Endometrial microvascular endothelial cells (primary cell): Measurements from ENCODE around the gene PSORS1C2. TPM values are rescaled to one million over a fixed set of nuclear protein-coding genes. Genes with fewer than 3 reads are reported as not detected.

Source experiments
- in situ Hi-C: cut with HindIII; loops from 2 replicates; pipeline ENCODE4 v1.10.0; 2017; ENCODE audit warnings: low sequenced_read_pairs, low pct_unique_long_range_greater_than_20kb; ENCODE audit errors: inconsistent ontology term
- total RNA-seq: library from RNA; depleted of rRNA; stranded (reverse); fragments of >200 nt; gene quantifications from one replicate; pipeline ENCODE4 v1.2.3, GENCODE V29; 2015; ENCODE audit errors: inconsistent ontology term

Gene PSORS1C2
- total RNA-seq, 1 donor from 2014 or later: not detected

DNA sequence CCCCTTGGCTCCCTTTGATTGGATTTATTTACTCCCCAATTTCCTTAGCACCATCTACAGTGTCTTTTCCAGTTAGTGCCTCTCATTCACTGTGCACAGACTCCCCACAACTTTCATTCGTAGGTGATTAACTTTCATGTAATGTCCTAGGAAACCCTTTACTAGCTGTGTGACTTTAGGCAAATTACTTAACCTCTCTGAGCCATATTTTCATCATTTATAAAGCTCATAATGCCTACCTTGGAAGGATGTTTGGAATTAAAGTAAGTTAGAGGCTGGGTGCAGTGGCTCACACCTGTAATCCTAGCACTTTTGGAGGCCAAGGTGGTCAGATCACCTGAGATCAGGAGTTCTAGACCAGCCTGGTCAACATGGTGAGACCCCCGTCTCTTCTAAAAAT lies 46.6 kb downstream of the PSORS1C2 start:
- in situ Hi-C loops: no loop called here

DNA sequence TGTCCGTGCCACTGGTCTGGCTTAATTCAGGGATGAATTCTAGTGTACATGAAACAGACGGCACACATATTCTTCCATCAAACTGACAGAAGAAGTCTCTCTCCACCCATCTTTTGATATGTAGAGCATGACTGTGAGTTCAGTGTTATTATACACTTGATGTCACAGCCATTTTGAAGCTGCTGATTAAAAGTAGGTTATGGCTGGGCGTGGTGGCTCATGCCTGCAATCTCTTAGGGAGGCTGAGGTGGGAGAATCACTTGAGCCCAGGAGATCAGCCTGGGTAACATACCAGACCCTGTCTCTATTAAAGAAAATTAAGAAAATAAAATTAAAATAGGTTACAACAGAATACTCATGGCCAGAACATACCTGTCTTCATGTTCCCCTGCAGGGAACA lies 47.2 kb downstream of the PSORS1C2 start:
- in situ Hi-C loops: no loop called here

DNA sequence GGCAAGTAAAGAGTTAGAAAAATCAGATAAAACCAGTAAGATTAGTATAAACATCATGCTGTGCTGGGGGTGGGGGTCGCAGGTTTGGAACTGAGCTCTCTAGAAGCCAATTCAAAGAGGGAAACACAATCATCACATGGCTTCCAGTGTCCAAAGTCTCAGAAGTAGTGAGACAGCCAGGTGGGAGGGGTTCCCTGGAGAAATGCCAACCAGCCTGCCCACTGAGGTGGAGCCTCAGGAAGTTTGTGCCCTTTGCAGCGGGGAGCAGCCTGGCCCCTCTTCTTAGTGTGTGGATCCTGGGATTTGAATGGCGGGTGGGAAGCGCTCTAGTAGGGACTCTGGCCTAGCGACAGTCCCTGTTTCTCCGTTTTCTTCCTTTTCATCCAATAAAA lies 47.9 kb downstream of the PSORS1C2 start:
- in situ Hi-C loops: no loop called here

DNA sequence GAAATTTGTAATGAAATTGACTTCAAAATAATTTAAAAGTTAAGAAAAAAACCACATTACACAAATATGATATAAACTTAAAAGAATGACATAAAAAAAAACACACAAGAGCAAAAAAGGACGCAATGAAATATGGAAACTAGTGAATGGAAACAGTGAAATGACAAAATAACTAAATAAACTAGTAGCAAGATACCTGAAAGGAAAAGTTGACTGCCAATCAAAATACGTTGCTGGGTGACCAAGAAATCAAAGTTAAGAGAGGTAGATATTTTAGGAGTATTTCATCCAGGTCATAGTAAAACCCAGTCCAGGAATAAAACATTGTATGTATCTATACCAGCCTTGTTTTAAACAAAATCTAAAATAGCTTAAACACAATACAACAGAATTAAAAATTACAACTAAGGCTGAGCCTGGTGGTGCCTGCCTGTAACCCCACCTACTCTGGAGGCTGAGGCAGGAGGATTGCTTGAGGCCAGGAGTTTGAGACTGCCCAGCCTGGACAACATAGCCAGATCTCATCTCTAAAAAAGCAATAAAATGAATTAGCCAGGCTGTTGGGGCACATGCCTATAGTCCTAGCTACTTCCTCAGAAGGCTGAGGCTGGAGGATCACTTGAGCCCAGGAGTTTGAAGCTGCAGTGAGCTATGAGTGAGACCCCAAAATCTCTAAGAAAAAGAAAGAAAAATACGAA lies 48.4 kb downstream of the PSORS1C2 start:
- in situ Hi-C loops: no loop called here

Other genes starting within 250 kb of the PSORS1C2 start
- gene GTF2H4, start 230.9 kb downstream of the PSORS1C2 start, total RNA-seq: 11.6 TPM
- 37.4 TPM for gene VARS2, start 224.8 kb downstream of the PSORS1C2 start, total RNA-seq
- gene SFTA2, start 206.9 kb downstream of the PSORS1C2 start, total RNA-seq: not detected
- gene MUCL3, start 198.1 kb downstream of the PSORS1C2 start, total RNA-seq: not detected
- gene MUC21, start 155.3 kb downstream of the PSORS1C2 start, total RNA-seq: not detected
- not detected for gene MUC22, start 128.6 kb downstream of the PSORS1C2 start, total RNA-seq
- not detected for gene C6orf15, start 26.5 kb downstream of the PSORS1C2 start, total RNA-seq
- gene PSORS1C1, start 24.3 kb downstream of the PSORS1C2 start, total RNA-seq: 0.46 TPM
- not detected for gene CDSN, start 18.6 kb downstream of the PSORS1C2 start, total RNA-seq
- 30.2 TPM for gene CCHCR1, start 18.7 kb upstream of the PSORS1C2 start, total RNA-seq
- 53.7 TPM for gene TCF19, start 19.5 kb upstream of the PSORS1C2 start, total RNA-seq
- gene POU5F1, start 31.6 kb upstream of the PSORS1C2 start, total RNA-seq: 6.4 TPM
- 719 TPM for gene HLA-C, start 133.0 kb upstream of the PSORS1C2 start, total RNA-seq
- gene HLA-B, start 218.1 kb upstream of the PSORS1C2 start, total RNA-seq: 719 TPM